ENCODE results near the gene PIH1D1.
"Not testable (repeated sequence)": the region's sequence is repeated elsewhere in the genome, so short reads cannot be mapped to it uniquely, and the experiment has no call there.

PIH1D1 gene

GRCh38 chr19:49456326-49456725, 4.7 kb upstream of the PIH1D1 start:
- no peak for DNase-seq (ENCODE audit: low read depth in 4 of 4, low spot score in 1 of 4)

DNA sequence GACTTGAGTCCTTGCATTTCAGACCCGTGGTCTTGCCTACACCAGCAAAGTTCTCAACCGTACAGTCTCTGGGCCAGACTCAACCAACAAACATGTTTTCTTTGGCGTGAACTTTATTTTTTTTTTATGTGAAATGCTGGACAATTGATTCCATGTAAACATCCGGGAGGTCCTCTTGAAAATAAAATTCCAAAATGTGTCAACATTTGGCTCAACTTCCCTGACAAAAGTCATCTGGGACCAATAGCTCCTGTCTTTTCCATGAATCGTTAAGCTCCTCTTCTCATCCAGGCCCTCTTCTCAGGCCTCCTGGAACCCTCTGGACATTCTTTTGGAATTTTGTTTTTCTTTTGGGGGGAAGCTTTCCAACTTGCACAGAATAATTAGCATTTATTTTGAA, 4.2 kb upstream of the PIH1D1 start:
- no peak for DNase-seq (ENCODE audit: low read depth in 4 of 4, low spot score in 1 of 4)

- no peak for DNase-seq (ENCODE audit: low read depth in 4 of 4, low spot score in 1 of 4)
Observed at GRCh38 chr19:49453757-49454240, 2.2 kb upstream of the PIH1D1 start.

- DNase-seq (ENCODE audit: low read depth in 4 of 4, low spot score in 1 of 4) = peak; percentile 93 to 96 (median 96)
Observed at GRCh38 chr19:49453013-49453756, 1.6 kb upstream of the PIH1D1 start, which contains the start of gene ALDH16A1. TSS of gene ALDH16A1 (plus strand) at chr19:49453225. CDS start at chr19:49453332, 107 bp downstream.

GRCh38 chr19:49450405-49450804, 1.2 kb downstream of the PIH1D1 start:
- DNase-seq (ENCODE audit: low read depth in 4 of 4, low spot score in 1 of 4) = no peak

- no peak for DNase-seq (ENCODE audit: low read depth in 4 of 4, low spot score in 1 of 4)
Observed at GRCh38 chr19:49448432-49448786, 3.2 kb downstream of the PIH1D1 start.

GRCh38 chr19:49447485-49448431, 3.9 kb downstream of the PIH1D1 start:
- no peak for DNase-seq (ENCODE audit: low read depth in 4 of 4, low spot score in 1 of 4)

GRCh38 chr19:49445997-49446396, 5.6 kb downstream of the PIH1D1 start:
- DNase-seq (ENCODE audit: low read depth in 4 of 4, low spot score in 1 of 4) = no peak

DNA sequence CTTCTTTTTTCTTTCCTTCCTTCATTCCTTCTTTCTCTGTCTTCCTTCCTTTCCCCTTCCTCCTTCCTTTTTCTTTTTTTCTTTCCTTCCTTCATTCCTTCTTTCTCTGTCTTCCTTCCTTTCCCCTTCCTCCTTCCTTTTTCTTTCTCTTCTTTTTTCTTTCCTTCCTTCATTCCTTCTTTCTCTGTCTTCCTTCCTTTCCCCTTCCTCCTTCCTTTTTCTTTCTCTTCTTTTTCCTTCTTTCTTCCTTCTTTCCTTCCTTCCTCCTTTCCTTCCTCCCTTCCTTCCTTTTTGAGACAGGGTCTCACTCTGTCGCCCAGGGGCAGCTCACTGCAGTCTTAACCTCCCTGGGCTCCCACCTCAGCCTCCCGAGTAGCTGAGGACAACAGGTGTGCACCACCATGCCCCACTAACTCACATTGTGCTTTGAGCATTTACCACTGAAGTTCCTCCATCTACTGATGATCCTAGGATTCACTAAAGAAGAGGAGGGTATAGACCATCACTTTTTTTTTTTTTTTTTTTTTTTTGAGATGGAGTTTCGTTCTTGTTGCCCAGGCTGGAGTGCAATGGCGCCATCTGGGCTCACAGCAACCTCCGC, 7.4 kb downstream of the PIH1D1 start:
- not testable (repeated sequence) for DNase-seq (ENCODE audit: low read depth in 4 of 4, low spot score in 1 of 4)

- peak; percentile 85 to 89 (median 88) for DNase-seq (ENCODE audit: low read depth in 4 of 4, low spot score in 1 of 4)
Observed at GRCh38 chr19:49443366-49444099, 8.1 kb downstream of the PIH1D1 start.

DNA sequence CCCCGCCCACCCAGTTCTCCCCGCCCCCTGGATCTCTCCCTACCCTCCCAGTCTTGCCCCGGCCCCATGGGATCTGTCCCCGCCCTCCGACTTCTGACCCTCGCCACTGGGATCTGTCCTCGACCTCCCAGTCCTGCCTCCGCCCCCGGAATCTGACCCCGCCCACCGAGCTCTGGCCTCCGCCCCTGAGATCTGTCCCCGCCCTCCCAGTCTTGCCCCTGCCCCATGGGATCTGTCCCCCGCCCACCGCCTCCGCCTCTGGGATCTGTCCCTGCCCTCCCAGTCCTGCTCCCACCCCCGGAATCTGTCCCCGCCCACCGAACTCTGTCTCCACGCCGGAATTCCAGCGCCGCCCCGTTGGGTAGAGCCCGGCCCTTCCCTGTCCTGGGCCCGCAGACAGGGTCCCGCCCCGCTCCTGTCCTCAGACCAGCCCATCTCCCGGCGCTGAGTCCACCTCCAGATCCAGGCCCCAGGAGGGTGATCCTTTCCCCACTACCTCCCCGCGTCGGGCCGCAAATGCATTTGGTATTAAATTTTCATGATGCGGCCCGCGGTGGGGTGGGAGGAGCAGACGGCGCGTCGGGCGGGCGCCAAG, 8.7 kb downstream of the PIH1D1 start:
- peak in 1 of 4 experiments; percentile 49 for DNase-seq (ENCODE audit: low read depth in 4 of 4, low spot score in 1 of 4)

DNA sequence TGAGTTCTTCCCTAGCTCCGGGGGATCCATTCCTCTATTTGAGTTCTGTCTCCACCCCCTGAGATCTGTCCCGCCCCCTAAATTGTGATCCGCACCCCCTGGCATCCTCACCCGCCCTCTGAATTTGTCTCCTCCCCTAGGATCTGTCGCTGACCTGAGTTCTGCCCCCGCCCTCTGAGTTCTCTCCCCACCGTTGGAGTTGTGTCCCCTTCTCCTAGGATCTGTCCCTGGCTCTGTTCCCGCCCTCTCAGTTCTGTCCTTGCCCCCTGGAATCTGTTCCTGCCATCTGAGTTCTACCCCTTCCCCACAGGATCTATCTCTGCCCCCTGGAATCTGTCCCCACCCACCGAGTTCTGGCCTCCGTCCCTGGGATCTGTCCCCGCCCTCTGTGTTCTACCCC, 9.3 kb downstream of the PIH1D1 start:
- no peak for DNase-seq (ENCODE audit: low read depth in 4 of 4, low spot score in 1 of 4)

DNA sequence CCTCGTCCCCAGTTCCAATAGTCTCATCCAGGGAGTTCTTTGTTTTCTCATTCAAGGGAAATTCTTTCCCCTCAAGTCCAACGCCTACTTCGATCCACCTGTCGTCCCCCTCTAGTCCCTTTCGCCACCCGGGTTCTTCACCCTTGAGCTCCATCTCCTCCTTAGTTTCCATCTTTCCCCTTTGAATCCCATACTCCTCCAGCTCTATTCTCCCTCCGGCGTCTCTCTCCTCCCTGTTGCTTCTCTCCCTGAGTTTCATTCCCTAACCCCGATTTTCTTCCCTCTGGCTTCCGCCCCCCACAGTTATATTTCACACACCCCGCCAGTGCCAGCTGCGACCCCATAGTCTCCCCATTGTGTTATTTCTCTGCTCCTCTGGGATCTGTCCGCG, 9.7 kb downstream of the PIH1D1 start:
- no peak for DNase-seq (ENCODE audit: low read depth in 4 of 4, low spot score in 1 of 4)

- no peak for DNase-seq (ENCODE audit: low read depth in 4 of 4, low spot score in 1 of 4)
Observed at GRCh38 chr19:49441210-49441959, 10.2 kb downstream of the PIH1D1 start, which contains the start of gene SLC17A7. TSS of gene SLC17A7 (minus strand) at chr19:49441527. CDS start at chr19:49441379, 148 bp downstream.

GRCh38 chr19:49440439-49441209, 11.0 kb downstream of the PIH1D1 start:
- DNase-seq (ENCODE audit: low read depth in 4 of 4, low spot score in 1 of 4) = no peak

DNA sequence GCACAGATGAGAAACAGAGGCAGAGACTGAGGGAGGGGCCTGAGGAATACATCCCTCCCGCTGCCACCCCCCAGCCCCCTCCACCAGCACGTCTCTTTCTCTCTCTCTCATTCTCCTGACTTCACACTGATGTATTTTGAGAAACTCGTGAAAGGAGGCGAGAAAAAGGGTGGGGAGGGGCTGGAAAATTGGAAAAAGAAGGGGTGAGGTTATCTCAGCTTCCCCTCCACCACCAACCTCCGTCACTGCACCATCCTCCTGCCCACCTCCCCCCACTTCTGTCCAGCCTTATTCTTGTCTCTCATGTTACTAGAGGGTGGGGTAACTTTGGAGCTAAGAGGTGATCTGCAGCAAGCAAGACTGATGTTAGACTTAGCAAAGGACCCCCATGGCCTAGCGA, 11.8 kb downstream of the PIH1D1 start:
- no peak for DNase-seq (ENCODE audit: low read depth in 4 of 4, low spot score in 1 of 4)

- no peak for DNase-seq (ENCODE audit: low read depth in 4 of 4, low spot score in 1 of 4)
Observed at GRCh38 chr19:49438261-49438660, 13.4 kb downstream of the PIH1D1 start.

- no peak for DNase-seq (ENCODE audit: low read depth in 4 of 4, low spot score in 1 of 4)
Observed at GRCh38 chr19:49437231-49437630, 14.4 kb downstream of the PIH1D1 start.
